ENCODE results near the gene LRRC74A.

LRRC74A gene

DNA sequence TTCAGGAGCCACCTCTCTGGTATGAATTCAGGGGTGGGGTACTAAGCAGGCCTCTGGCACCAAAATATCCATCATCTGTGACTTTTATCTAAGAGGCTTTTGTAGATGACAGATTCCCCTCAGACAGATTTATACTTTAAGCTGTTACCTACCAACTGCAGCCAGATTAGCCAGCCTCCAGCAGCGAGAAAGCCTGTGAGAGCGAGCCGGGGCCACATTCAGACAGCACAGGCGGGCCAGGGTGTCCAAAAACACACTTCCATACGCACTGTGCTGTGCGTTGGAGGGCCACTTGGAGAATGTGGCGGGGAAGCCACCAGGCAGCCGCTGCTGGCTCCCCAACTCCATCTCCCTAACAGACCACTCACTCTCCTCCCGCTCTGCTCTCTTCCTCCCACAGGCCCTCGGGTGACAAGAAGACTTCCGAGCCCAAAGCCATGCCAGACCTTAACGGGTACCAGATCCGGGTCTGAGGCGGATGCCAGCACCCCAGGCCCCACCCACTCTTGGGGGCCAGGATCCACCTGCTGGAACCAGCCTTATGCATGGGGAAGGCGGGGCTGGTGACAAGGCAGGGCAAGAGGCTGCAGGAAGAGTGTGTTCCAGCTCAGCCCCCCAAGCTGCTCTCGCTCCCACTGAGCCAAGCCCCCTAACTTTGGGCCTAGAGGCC lies 47.5 kb upstream of the LRRC74A start:
- Histone ChIP-seq H3K36me3 (ENCODE audit: insufficient read depth, low read length) (no peaks in the 10 kb centered on the region; the same call in 1 of the 2 replicates), H4K20me1 (ENCODE audit: insufficient read depth, low read length, poor library complexity, severe bottlenecking) (no peaks in the 10 kb centered on the region), H3K4me1 (ENCODE audit: insufficient read depth, low read length, poor library complexity, severe bottlenecking) (peaks cover 18% of the 10 kb centered on the region), H2AFZ (ENCODE audit: low read length) (no peak overlapping the region), H3K27me3 (ENCODE audit: insufficient read depth, low read length, poor library complexity, severe bottlenecking) (no peaks in the 10 kb centered on the region), H3K9ac (ENCODE audit: low read depth, low read length, poor library complexity, severe bottlenecking) (no peak overlapping the region), H3K79me2 (ENCODE audit: insufficient read depth, low read length) (no peaks in the 10 kb centered on the region), H3K4me3 (ENCODE audit: low read length, poor library complexity, severe bottlenecking) (no peak overlapping the region), H3F3A (ENCODE audit: low read depth) (no peaks in the 10 kb centered on the region), H3K9me2 (replicated peaks; ENCODE audit: low read depth, low read length) (no peaks in the 10 kb centered on the region), H3K4me2 (ENCODE audit: low read depth, low read length, poor library complexity, severe bottlenecking) (no peak overlapping the region), H3K9me3 (ENCODE audit: insufficient read depth, low read depth, low read length) (no peaks in the 10 kb centered on the region)
- TF ChIP-seq CTCF (conservative IDR thresholded peaks at IDR 0.05; ENCODE audit: low read length) (no peak), EZH2phosphoT487 (IDR thresholded peaks at IDR 0.05; ENCODE audit: borderline replicate concordance) (no peak)

DNA sequence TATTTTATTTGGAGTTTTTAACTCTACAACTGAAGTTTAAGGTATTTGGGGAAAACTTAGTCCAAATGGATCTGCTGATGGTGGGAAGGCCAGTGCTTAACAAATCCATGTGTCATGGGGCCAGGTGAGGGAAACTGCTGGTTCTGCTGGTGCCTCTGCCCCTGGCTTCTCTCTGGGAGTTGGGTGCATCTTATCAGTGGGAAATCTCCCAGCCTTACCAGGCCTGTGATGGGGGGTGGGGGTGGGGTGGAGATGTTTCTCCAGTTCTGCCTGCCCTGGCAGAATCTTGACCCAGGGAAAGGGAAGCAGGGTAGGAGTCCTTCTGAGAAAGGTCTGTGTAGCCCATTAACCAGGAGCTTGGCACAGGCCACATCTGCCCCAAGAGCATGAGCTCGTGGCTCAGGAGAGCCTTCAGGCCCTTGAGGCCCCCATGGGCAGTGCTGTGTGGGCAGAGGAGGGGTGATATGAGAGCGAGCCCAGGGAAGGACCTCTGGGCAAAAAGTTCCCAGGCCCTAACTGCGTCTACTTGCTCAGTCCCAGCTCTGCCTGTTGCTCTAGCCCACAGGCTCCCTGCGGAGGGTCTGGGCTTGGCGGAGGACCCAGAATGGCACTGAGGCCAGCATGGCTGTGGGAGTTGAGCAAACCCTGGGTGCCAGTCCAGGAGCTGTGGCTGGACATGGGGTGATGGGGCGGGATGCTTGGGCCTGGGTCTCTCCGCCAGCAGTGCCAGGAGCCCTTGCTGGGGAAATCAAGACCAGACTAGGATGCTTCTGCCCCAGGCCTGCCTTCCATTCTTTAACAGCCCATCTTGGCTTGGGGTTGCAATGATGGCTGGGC lies 46.8 kb upstream of the LRRC74A start:
- no peaks in the 10 kb centered on the region for H3K27me3 ChIP-seq (ENCODE audit: insufficient read depth, low read length, poor library complexity, severe bottlenecking)
- H3K9me2 ChIP-seq (replicated peaks; ENCODE audit: low read depth, low read length) = no peaks in the 10 kb centered on the region
- no peak overlapping the region for H3K4me3 ChIP-seq (ENCODE audit: low read length, poor library complexity, severe bottlenecking)
- H3K79me2 ChIP-seq (ENCODE audit: insufficient read depth, low read length) = no peaks in the 10 kb centered on the region
- H3K9ac ChIP-seq (ENCODE audit: low read depth, low read length, poor library complexity, severe bottlenecking) = no peak overlapping the region
- no peaks in the 10 kb centered on the region for H4K20me1 ChIP-seq (ENCODE audit: insufficient read depth, low read length, poor library complexity, severe bottlenecking)
- no peaks in the 10 kb centered on the region; the same call in 1 of the 2 replicates for H3K36me3 ChIP-seq (ENCODE audit: insufficient read depth, low read length)
- H3K4me2 ChIP-seq (ENCODE audit: low read depth, low read length, poor library complexity, severe bottlenecking) = no peak overlapping the region
- peaks cover 15% of the 10 kb centered on the region for H3K4me1 ChIP-seq (ENCODE audit: insufficient read depth, low read length, poor library complexity, severe bottlenecking)
- no peak overlapping the region for H2AFZ ChIP-seq (ENCODE audit: low read length)
- H3K9me3 ChIP-seq (ENCODE audit: insufficient read depth, low read depth, low read length) = no peaks in the 10 kb centered on the region
- H3F3A ChIP-seq (ENCODE audit: low read depth) = no peaks in the 10 kb centered on the region
- no peak for TF ChIP-seq CTCF (conservative IDR thresholded peaks at IDR 0.05; ENCODE audit: low read length)
- TF ChIP-seq EZH2phosphoT487 (IDR thresholded peaks at IDR 0.05; ENCODE audit: borderline replicate concordance) = no peak

DNA sequence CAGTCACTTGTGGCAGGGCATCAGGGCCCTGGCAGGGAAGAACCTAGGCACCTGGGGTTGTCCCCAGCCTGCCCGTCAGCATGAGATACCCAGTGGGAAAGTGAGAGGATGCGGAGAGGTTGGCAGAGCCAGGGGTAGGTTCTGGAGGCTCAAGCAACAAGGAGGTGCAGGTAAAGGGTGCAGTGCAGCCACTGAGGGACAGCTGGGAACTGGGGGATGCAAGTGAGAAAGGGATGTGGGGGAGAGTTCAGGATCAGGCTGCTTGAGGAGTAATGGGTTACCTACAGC lies 46.2 kb upstream of the LRRC74A start:
- Histone ChIP-seq H3K4me3 (ENCODE audit: low read length, poor library complexity, severe bottlenecking) (no peak overlapping the region), H3K79me2 (ENCODE audit: insufficient read depth, low read length) (no peaks in the 10 kb centered on the region), H3K27me3 (ENCODE audit: insufficient read depth, low read length, poor library complexity, severe bottlenecking) (no peaks in the 10 kb centered on the region), H3K9ac (ENCODE audit: low read depth, low read length, poor library complexity, severe bottlenecking) (no peak overlapping the region), H3K36me3 (ENCODE audit: insufficient read depth, low read length) (no peaks in the 10 kb centered on the region; the same call in 1 of the 2 replicates), H2AFZ (ENCODE audit: low read length) (no peak overlapping the region), H3K4me1 (ENCODE audit: insufficient read depth, low read length, poor library complexity, severe bottlenecking) (peaks cover 15% of the 10 kb centered on the region), H3K9me2 (replicated peaks; ENCODE audit: low read depth, low read length) (no peaks in the 10 kb centered on the region), H3F3A (ENCODE audit: low read depth) (no peaks in the 10 kb centered on the region), H3K4me2 (ENCODE audit: low read depth, low read length, poor library complexity, severe bottlenecking) (no peak overlapping the region), H4K20me1 (ENCODE audit: insufficient read depth, low read length, poor library complexity, severe bottlenecking) (no peaks in the 10 kb centered on the region), H3K9me3 (ENCODE audit: insufficient read depth, low read depth, low read length) (no peaks in the 10 kb centered on the region)
- TF ChIP-seq CTCF (conservative IDR thresholded peaks at IDR 0.05; ENCODE audit: low read length) = no peak
- no peak for TF ChIP-seq EZH2phosphoT487 (IDR thresholded peaks at IDR 0.05; ENCODE audit: borderline replicate concordance)

All from Loucy (cell line).